Activated T-cell treated with anti-CD3 and anti-CD28 coated beads, Interleukin-2, amount 50 U/mL, for 4 hours (primary cell): ENCODE data around the gene CETN1. TPM values are rescaled to one million over a fixed set of nuclear protein-coding genes. Genes with fewer than 3 reads are reported as not detected.
A peak's percentile ranks its signal among the peaks of the same experiment; 100 is the strongest.

Source experiments
- ATAC-seq, 2 donors: fragments of 200-7000 bp; cut with Tn5 transposase; one replicate each; pipeline ENCODE4 v1.10.0; 2021
- DNase-seq: peaks from one replicate; pipeline ENCODE4 v3.0.0-alpha.2; 2020
- H3K27me3 Mint-ChIP-seq: one replicate; pipeline ENCODE4 v1.8.0; 2021; ENCODE audit warnings: low read depth, mixed read lengths
- H3K36me3 Mint-ChIP-seq: one replicate; pipeline ENCODE4 v1.8.0; 2022; ENCODE audit warnings: mixed read lengths; ENCODE audit not compliant: insufficient read depth
- H3K4me1 Mint-ChIP-seq: one replicate; pipeline ENCODE4 v1.8.0; 2021; ENCODE audit warnings: low read depth, mixed read lengths
- H3K4me3 Mint-ChIP-seq: one replicate; pipeline ENCODE4 v1.8.0; 2021; ENCODE audit warnings: mild to moderate bottlenecking, moderate library complexity, mixed read lengths
- H3K9me3 Mint-ChIP-seq: one replicate; pipeline ENCODE4 v1.8.0; 2021; ENCODE audit warnings: mixed read lengths
- total RNA-seq, 3 donors: library from RNA; stranded (reverse); gene quantifications; one replicate each; pipeline ENCODE4 v1.2.1, GENCODE V29; 2021

Gene CETN1
- total RNA-seq: not detected

DNA sequence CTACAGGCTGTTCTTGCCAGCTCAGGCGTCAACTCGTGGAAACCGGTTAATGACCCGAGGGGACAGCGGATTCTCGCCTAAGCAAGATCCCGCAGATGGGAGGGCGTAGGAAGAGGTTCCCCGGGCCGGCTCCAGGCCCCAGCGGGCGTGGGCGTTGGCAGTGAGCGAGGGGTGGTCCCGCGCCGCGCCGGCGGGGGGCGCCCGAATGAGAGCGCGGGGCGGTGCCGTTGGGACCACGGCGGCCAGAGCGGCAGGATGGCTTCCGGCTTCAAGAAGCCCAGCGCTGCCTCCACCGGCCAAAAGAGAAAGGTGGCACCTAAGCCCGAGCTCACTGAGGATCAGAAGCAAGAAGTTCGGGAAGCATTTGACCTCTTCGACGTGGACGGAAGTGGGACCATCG is at the start of gene CETN1:
Gene CETN1 (plus strand): TSS at position 227 of the 400 bp plus-strand sequence. CDS start 29 bp downstream, at position 256.
- Mint-ChIP-seq H3K4me1 (no peaks in the 10 kb centered on the region), H3K9me3 (no peaks in the 10 kb centered on the region), H3K4me3 (no peak within 1 kb of the TSS), H3K36me3 (no peaks in the 10 kb centered on the region), H3K27me3 (peaks cover 23% of the 10 kb centered on the region)
- no peak for DNase-seq
- ATAC-seq: no peak

DNA sequence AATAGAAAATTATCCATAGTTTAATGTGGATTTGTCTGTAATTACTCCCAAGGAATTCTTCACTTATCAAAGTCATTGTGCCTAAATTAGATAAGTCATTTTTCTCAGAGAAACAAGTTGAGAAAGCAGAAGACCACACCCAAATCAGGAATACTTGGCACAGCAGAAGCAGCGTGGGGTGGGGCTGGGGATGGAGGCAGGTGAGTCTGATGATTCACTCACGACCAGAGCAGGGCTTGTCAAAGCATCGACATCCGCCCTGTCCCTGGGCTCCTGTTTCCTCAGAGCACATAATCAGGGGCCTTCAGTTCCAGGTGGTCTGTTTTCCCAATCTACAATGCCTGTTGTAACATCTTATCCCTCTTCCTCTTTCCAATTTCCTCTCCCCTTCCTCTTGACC is 48.2 kb upstream of the CETN1 start:
- Mint-ChIP-seq H3K27me3 (peaks cover 8% of the 10 kb centered on the region), H3K4me3 (no peak overlapping the region), H3K4me1 (no peaks in the 10 kb centered on the region), H3K9me3 (no peaks in the 10 kb centered on the region), H3K36me3 (no peaks in the 10 kb centered on the region)
- DNase-seq (no peak), ATAC-seq (no peak)

DNA sequence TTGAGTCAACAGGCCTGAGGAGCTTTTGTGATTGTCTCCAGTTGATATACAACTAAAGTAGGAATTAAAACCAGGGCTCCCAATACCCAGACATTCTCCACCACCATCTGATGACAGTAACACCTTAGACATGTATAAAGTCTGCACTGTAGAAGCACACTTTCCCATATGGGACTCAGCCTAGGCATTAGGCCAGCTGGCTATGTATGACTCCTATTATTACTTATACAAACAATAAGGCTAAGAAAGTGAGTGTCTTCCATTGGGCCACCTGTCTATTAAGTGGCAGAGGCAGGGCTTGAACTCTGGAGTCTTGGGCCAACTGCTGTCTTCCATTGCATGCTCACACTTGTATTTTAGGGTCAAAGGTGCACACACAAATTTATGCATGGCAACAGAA is 47.5 kb upstream of the CETN1 start:
- H3K4me1 Mint-ChIP-seq: no peaks in the 10 kb centered on the region
- DNase-seq (no peak), ATAC-seq (no peak)
- no peaks in the 10 kb centered on the region for H3K36me3 Mint-ChIP-seq
- no peaks in the 10 kb centered on the region for H3K9me3 Mint-ChIP-seq
- peaks cover 8% of the 10 kb centered on the region for H3K27me3 Mint-ChIP-seq
- H3K4me3 Mint-ChIP-seq: no peak overlapping the region

DNA sequence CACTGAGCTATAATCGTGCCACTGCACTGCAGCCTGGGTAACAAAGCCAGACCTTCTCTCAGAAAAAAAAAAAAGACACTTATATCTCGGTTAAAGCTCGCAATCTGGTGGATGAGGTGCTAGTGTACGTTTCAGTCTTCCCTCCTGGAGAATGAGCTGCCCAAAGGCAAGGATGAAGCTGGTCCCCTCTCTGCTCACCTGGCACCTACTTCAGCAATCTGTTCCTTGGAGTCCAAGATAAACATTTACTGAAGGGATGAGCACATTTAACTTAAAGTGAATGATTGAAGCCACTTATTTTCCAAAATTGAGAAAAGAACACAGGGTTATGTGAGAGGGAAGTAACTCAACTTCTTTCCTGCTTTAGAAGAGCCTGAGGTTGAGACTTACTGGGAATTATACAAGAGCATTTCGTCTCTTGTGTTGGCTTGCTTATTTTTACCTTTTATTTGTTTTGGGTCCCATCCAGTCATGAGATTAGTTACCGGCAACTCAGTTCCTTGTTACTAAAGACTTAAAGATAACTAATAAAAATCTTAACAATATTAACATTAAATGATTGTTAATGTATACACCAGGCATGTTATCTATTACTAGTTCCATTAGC is 46.1 kb upstream of the CETN1 start:
- no peak for ATAC-seq
- Mint-ChIP-seq H3K4me1 (no peaks in the 10 kb centered on the region), H3K4me3 (no peak overlapping the region)

DNA sequence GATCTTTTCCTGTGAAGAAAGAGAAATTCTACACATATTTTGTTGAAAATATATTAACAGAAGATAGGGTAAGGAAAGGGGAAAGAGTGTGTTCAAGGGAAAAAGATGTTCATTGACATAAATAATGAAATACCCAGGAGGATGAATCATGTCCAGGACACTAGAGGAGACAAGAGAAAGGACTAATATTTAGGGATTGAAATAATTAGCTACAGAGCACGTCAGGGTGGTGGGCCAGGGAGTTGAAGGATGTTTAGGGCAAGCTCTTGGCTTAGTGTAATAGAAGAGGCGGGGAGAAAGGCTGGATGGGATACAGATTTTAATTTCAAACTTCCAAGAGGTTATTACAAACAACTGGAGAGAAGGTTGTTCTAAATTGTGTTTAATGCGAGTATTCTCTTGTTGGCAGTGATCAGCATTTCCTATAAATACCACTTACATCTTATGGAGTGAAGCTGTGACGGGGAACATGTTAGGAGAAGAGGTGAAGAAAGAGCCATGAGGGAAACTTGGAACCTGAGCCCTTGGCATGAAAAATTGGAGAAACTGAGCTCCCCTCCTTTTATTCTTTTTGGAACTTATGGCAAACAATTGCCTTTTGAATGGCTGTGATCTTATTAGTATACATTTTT is 36.6 kb upstream of the CETN1 start:
- H3K4me3 Mint-ChIP-seq: no peak overlapping the region
- no peak for DNase-seq
- H3K36me3 Mint-ChIP-seq: no peaks in the 10 kb centered on the region
- no peaks in the 10 kb centered on the region for H3K9me3 Mint-ChIP-seq
- ATAC-seq: no peak
- H3K4me1 Mint-ChIP-seq: no peaks in the 10 kb centered on the region
- H3K27me3 Mint-ChIP-seq: peaks cover 9% of the 10 kb centered on the region

More for the DNA sequence above, 46.1 kb upstream of the CETN1 start:
- Mint-ChIP-seq H3K27me3 (peaks cover 6% of the 10 kb centered on the region), H3K36me3 (no peaks in the 10 kb centered on the region), H3K9me3 (no peaks in the 10 kb centered on the region)
- no peak for DNase-seq

DNA sequence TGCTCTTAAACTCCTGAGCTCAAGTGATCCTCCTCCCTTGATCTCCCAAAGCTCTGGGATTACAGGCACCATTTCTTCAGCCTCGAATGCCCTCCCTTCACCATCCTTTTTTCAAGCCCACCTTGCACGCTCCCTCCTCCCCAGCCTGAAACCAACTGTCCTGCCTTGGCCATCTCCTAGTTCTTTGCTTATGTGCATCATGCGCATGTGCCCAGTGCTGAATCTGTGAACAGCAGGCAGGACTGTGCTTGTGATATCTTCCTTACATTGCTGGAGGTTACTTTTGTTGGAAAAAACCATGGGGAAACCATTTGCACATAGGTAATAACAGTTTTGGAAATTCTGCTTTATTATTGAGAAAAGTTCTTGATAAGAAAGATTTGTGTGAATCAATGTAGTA is 30.2 kb upstream of the CETN1 start:
- Mint-ChIP-seq H3K36me3 (no peaks in the 10 kb centered on the region), H3K9me3 (no peaks in the 10 kb centered on the region), H3K4me1 (no peaks in the 10 kb centered on the region), H3K4me3 (no peak overlapping the region), H3K27me3 (peaks cover 10% of the 10 kb centered on the region)
- DNase-seq (no peak), ATAC-seq (no peak)

DNA sequence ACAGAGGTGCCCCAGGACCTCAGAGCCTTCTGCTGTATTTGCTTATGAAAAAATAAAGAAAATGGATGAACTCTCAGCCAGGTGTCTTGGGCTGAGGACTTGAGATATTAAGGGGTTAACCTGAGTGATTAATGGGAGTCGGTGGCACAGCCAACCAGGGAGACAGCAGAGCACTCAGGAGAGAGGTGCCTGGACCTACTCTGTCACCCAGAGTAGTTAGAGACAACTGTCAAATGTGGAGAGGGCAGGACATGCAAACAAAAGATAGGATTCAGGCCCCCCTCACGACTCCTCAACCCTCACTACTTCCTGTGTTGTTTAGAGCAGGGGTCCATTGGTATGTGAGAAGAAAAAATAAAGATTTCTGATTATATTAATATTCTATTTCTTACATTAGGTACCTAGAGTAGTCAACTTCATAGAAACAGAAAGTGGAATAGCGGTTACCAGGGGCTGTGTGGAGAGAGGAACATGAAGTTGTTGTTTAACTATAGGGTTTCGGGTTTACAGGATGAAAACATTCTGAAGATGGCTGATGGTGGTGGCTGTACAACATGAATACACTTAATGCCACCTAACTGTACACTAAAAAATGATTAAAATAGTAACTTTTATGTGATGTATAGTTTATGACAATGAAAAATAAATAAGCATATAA is 28.6 kb upstream of the CETN1 start:
- DNase-seq (no peak), ATAC-seq (no peak)
- H3K36me3 Mint-ChIP-seq: no peaks in the 10 kb centered on the region
- H3K9me3 Mint-ChIP-seq: no peaks in the 10 kb centered on the region
- H3K27me3 Mint-ChIP-seq: peaks cover 9% of the 10 kb centered on the region
- no peak overlapping the region for H3K4me3 Mint-ChIP-seq
- no peaks in the 10 kb centered on the region for H3K4me1 Mint-ChIP-seq

DNA sequence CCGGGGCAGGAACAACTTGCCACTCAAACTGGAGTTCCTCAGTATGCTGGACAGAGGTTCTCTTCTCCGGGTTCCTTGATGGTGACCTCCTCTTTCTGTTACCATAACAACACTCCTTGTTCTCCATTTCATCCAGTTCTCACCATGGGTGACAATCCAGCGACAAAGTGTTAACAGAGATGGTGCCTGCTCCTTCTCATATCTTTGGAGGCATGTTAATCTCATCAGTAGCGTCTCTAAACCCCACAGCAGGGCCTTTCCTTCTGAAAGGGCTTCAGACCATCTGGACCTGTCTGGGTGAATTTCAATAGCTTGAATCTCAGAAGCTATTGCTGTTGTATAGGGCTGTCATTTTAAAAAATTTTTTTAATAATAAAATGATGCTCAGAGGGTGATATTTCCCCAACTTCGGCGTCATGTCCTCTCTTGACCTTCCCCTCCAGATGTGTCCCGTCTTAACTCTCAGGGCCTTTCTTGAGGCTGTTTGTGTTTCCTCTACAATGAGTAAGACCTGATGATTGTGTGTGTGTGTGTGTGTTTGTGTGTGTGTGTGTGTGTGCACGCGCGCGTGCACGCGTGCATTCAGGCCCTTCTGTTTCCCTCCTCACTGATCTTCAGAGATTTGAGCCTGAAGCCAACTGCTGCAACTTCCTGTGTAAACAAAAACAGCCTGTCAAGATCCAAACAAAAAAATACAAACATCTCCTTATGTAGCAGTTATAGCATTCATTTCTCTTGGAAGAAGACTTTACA is 24.3 kb upstream of the CETN1 start:
- no peak for ATAC-seq
- H3K27me3 Mint-ChIP-seq: peaks cover 5% of the 10 kb centered on the region
- no peaks in the 10 kb centered on the region for H3K36me3 Mint-ChIP-seq
- DNase-seq: no peak
- H3K9me3 Mint-ChIP-seq: no peaks in the 10 kb centered on the region
- H3K4me1 Mint-ChIP-seq: no peaks in the 10 kb centered on the region
- no peak overlapping the region for H3K4me3 Mint-ChIP-seq

DNA sequence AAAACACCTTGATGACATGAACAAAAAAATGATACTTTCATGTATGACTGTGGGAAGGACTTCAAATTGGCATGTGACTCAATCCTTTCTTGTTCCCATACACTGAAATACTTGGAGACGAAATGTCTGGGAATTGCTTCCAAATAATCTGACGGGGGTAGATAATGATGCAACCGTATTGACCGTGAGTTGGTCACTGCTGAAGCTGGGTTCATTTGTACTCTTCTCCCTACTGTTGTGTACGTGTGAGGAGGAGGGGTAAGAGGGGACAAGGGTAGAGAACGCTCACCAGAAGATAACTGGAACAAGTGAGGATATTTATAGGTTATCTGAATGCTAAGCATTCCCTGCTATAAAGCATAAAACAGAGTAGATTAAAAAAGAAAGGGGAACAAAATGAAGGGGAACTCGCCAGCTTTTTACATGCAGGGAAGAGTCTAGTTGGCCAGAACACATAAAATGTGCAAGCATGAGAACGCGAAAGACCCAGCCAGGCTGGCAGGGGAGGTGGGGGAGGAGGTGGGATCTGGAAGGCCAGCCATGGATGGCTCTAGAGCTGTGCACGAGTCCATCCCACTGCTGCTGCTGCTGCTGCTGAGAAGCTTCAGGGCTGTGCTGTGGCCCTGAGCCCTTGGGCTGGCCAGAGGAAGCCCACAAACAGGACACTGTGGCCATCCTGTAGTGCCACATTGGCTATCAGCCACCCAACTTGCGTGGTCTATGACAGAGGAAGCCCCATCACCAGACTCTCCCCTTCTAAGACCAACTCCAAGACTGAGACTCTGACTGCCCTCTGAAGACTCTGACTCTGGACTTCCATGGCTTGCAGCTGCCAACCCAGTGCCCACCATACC is 15.2 kb upstream of the CETN1 start:
- Mint-ChIP-seq H3K4me1 (no peaks in the 10 kb centered on the region), H3K36me3 (no peaks in the 10 kb centered on the region), H3K9me3 (no peaks in the 10 kb centered on the region), H3K4me3 (no peak overlapping the region), H3K27me3 (peaks cover 9% of the 10 kb centered on the region)
- ATAC-seq (no peak), DNase-seq (no peak)

DNA sequence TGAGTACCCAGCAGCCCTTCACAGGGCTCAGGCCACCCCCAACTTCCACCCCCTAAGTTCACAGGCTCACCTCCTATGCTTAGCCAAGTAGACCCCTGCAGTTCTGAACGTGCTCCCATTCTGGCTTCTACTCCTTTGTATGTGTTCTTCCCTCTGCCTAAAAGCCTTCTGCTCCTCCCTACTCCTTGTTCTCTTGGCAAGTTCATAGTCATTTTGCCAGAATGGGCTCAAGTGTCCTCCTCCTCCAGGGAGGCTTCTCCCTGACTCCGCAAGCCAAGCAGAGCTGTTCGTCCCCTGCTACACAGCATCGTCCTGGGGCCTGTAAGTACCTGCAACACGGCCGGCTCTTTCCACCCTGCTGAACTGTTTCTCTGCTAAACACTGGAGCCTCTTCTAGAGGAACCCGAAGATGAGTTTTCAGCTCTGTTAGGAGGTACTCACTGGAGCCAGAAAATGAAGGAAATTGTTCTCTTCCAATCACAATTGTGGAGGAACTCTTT is 14.6 kb upstream of the CETN1 start:
- H3K4me3 Mint-ChIP-seq: no peak overlapping the region
- H3K4me1 Mint-ChIP-seq: no peaks in the 10 kb centered on the region
- DNase-seq: no peak
- no peaks in the 10 kb centered on the region for H3K36me3 Mint-ChIP-seq
- ATAC-seq: peak in 1 of 2 donors; percentile 27
- peaks cover 9% of the 10 kb centered on the region for H3K27me3 Mint-ChIP-seq
- H3K9me3 Mint-ChIP-seq: no peaks in the 10 kb centered on the region

DNA sequence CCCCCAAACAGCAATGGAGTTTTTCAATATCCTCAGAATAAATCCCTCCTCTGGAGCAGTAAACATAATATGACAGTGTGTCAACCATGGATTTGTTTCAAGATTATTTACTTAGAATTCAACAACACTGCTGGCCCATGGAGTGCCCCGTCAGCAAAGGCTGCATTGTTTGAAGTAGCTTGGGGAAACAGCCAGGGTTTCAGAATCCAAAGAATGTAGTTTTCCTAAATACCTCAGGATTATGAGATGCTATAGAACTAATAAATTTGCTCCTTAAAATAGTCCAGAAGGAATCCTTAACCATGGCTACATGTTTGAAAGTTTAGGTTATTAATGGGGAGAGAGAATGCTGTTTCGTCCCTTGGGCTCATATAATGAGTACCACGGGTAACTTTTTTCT is 13.1 kb upstream of the CETN1 start:
- no peak for ATAC-seq
- H3K36me3 Mint-ChIP-seq: no peaks in the 10 kb centered on the region
- peaks cover 9% of the 10 kb centered on the region for H3K27me3 Mint-ChIP-seq
- DNase-seq: no peak
- no peaks in the 10 kb centered on the region for H3K4me1 Mint-ChIP-seq
- H3K9me3 Mint-ChIP-seq: no peaks in the 10 kb centered on the region
- no peak overlapping the region for H3K4me3 Mint-ChIP-seq

DNA sequence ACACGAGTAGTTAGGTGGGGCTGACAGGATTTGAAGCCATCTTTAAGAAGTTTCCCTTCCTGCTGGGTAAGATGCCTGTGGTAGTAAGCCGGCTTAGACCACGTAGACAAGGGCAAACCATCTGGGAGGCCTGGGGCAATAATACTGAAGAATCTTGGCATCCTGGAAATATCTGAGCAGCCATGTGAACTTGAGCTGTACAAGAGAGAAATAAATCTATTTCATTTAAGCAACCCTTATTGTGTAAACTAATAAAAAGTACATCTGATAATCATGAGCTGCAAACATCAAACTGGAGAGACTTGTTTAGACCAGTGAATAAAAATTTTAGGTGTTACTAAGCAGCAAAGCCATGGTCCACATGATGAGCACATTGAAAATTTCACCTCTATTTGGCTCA is 11.4 kb upstream of the CETN1 start:
- H3K9me3 Mint-ChIP-seq: no peaks in the 10 kb centered on the region
- H3K36me3 Mint-ChIP-seq: no peaks in the 10 kb centered on the region
- no peak overlapping the region for H3K4me3 Mint-ChIP-seq
- DNase-seq (no peak), ATAC-seq (no peak)
- H3K27me3 Mint-ChIP-seq: peaks cover 9% of the 10 kb centered on the region
- H3K4me1 Mint-ChIP-seq: no peaks in the 10 kb centered on the region

DNA sequence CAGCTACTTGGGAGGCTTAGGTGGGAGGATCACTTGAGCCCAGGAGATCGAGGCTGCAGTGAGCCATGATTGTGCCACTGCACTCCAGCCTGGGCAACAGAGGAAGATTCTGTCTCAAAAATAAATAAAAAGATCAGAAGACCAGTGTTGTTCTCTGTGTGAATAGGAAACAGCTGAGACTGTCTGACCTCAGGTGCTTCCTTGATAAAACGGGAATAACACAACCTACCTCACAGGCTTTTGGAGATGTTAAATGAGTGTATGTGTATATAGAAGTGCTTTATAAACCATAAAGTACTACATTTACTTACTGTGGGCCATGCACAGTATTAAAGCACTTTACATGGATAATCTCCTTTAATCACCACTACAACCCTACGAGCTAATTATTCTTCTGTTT is 9.9 kb upstream of the CETN1 start:
- H3K36me3 Mint-ChIP-seq: no peaks in the 10 kb centered on the region
- no peak for ATAC-seq
- peaks cover 4% of the 10 kb centered on the region for H3K27me3 Mint-ChIP-seq
- no peak overlapping the region for H3K4me3 Mint-ChIP-seq
- H3K9me3 Mint-ChIP-seq: no peaks in the 10 kb centered on the region
- no peaks in the 10 kb centered on the region for H3K4me1 Mint-ChIP-seq
- no peak for DNase-seq

DNA sequence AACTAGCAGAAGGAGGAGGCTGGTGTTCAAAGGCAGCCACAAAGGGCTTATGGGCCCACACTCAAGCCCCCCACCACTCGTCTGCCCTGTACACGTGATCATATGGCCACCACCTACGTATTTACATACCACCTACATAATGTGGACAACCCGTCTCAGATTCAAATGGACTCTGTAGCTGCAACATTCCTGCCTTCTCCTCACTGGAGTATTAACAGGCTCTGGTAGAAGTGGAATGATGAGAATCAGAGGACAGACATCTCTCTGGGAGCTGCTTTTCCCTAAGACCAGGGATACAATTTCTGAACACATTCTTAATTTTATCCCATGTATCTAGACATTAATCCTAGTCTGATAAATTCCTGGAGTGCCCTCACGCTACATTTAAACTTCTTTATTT is 9.5 kb upstream of the CETN1 start:
- no peaks in the 10 kb centered on the region for H3K36me3 Mint-ChIP-seq

More for the DNA sequence above, 9.5 kb upstream of the CETN1 start:
- no peak for DNase-seq
- no peak overlapping the region for H3K4me3 Mint-ChIP-seq
- no peaks in the 10 kb centered on the region for H3K9me3 Mint-ChIP-seq
- H3K4me1 Mint-ChIP-seq: no peaks in the 10 kb centered on the region
- peaks cover 2% of the 10 kb centered on the region for H3K27me3 Mint-ChIP-seq
- no peak for ATAC-seq
